AG04450 (cell line): ENCODE measurements around the gene SLC35B1. TPM values are rescaled to one million over a fixed set of nuclear protein-coding genes. Genes with fewer than 3 reads are reported as not detected.
A peak's percentile ranks its signal among the peaks of the same experiment; 100 is the strongest.
"Not testable (repeated sequence)": the region's sequence is repeated elsewhere in the genome, so short reads cannot be mapped to it uniquely, and the experiment has no call there.

ENCODE experiments used
- CTCF ChIA-PET: fragments of 300-600, 350-600 bp; formaldehyde crosslinking; extraction: SDS; loops from one replicate; lab custom pipeline; 2022; ENCODE audit warnings: antibody characterized with exemption, inconsistent platforms; lab: Charles Lee
- POLR2A ChIA-PET: fragments of 350-600 bp; formaldehyde crosslinking; extraction: SDS; loops from one replicate; lab custom pipeline; 2021; ENCODE audit warnings: antibody characterized with exemption, inconsistent platforms; lab: Yijun Ruan, JAX
- DNase-seq: peaks from one replicate; pipeline ENCODE4 v3.0.0-alpha.2; 2011; ENCODE audit warnings: low read depth, low spot score
- H3K27ac ChIP-seq: one replicate; pipeline ENCODE4 v1.5.1; 2012; ENCODE audit warnings: low read depth, low read length, control low read depth
- H3K27me3 ChIP-seq: one replicate; pipeline ENCODE4 v1.6.0; 2012; ENCODE audit warnings: low read length; ENCODE audit not compliant: control insufficient read depth, insufficient read depth
- H3K4me3 ChIP-seq: 2 replicates; pipeline ENCODE4 v1.5.1; 2011; ENCODE audit warnings: mild to moderate bottlenecking, low read depth, low read length, control low read depth
- H3K9me3 ChIP-seq: 2 replicates; pipeline ENCODE4 v1.5.1; 2012; ENCODE audit warnings: low read length; ENCODE audit not compliant: control insufficient read depth, insufficient read depth
- polyA plus RNA-seq: library from polyadenylated mRNA; depleted of rRNA; stranded (reverse); fragments of >200 nt; gene quantifications from 2 replicates; pipeline ENCODE4 v1.2.3, GENCODE V29; 2011
- TF ChIP-seq, protein P1 (sequence below): IDR thresholded peaks from 2 replicates; pipeline ENCODE4 v1.5.1; 2011; ENCODE audit warnings: low read depth, low read length, control low read depth, inconsistent platforms

Gene SLC35B1
- polyA plus RNA-seq, 1 experiment, result 99.1 TPM

DNA sequence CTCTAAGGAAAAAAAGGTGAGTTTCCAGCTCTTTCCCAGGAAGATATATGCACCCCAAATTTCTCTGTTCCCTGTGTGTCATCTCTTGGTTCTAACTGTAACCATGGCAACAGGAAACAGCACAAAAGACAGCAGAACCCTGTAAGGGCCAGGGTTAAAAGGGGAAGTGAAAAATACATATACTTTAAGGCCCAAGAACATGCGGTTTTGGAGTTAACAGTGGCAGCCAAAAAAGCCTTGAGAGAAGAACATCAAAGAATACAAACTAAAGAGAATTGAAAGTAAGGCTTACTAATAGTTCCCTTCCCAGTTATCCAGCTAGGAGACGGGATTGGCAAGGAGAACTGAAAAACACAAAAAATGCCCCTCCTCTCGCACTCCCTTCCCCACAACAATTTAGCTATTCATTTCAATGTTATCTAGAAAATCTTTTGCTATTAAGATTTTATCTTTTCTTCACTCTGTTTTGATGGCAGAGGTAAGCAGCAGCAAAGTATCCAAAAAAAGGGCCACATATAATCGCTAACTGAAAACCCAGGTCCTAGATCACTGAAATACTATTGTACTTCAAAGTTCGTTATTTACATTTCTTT lies 31.4 kb downstream of the SLC35B1 start:
- POLR2A ChIA-PET, result no interaction called here
- CTCF ChIA-PET, result interaction anchor here (0.6 to 1.5 kb wide), 3 partner anchors 79 to 340 kb away, joined by 3 to 8 read pairs (median 4); no protein-coding TSS in a partner anchor
- Histone ChIP-seq H3K27ac (no peak overlapping the region), H3K4me3 (peak overlapping the region; percentile 78), H3K9me3 (no peaks in the 10 kb centered on the region; the same call in 1 of the 2 replicates), H3K27me3 (no peaks in the 10 kb centered on the region)
- no peak for DNase-seq
- TF ChIP-seq, protein P1, sequence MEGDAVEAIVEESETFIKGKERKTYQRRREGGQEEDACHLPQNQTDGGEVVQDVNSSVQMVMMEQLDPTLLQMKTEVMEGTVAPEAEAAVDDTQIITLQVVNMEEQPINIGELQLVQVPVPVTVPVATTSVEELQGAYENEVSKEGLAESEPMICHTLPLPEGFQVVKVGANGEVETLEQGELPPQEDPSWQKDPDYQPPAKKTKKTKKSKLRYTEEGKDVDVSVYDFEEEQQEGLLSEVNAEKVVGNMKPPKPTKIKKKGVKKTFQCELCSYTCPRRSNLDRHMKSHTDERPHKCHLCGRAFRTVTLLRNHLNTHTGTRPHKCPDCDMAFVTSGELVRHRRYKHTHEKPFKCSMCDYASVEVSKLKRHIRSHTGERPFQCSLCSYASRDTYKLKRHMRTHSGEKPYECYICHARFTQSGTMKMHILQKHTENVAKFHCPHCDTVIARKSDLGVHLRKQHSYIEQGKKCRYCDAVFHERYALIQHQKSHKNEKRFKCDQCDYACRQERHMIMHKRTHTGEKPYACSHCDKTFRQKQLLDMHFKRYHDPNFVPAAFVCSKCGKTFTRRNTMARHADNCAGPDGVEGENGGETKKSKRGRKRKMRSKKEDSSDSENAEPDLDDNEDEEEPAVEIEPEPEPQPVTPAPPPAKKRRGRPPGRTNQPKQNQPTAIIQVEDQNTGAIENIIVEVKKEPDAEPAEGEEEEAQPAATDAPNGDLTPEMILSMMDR, result no peak

GRCh38 chr17:49674507-49674906 lies 33.3 kb downstream of the SLC35B1 start:
- H3K27ac ChIP-seq, result no peak overlapping the region
- TF ChIP-seq, protein P1, result no peak
- POLR2A ChIA-PET, result no interaction called here
- H3K9me3 ChIP-seq, result no peaks in the 10 kb centered on the region; the same call in 1 of the 2 replicates
- CTCF ChIA-PET, result interaction anchor here (0.8 to 1.3 kb wide), 5 partner anchors 21 to 118 kb away, joined by 3 to 6 read pairs (median 3); no protein-coding TSS in a partner anchor
- H3K4me3 ChIP-seq, result no peak overlapping the region
- DNase-seq, result no peak
- no peaks in the 10 kb centered on the region for H3K27me3 ChIP-seq

DNA sequence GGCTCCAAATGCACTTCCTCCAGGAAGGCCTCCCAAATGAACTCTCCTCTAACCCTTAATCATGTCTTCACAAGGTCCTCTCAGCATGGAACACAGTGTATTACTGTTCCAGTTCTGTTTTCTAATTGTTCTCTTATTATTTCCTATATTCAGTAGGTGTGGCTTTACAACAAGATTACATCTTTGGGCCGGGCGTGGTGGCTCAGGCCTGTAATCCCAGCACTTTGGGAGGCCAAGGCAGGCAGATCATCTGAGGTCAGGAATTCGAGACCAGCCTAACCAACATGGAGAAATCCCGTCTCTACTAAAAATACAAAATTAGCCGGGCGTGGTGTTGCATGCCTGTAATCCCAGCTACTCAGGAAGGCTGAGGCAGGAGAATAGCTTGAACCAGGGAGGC lies 34.1 kb downstream of the SLC35B1 start:
- DNase-seq, H3K27ac ChIP-seq, H3K4me3 ChIP-seq, H3K27me3 ChIP-seq, POLR2A ChIA-PET, H3K9me3 ChIP-seq: not testable (repeated sequence)
- CTCF ChIA-PET, result interaction anchor here (0.6 to 1.2 kb wide), 3 partner anchors 22 to 118 kb away, joined by 3 read pairs; no protein-coding TSS in a partner anchor

- no peak overlapping the region for H3K27ac ChIP-seq
- DNase-seq, result no peak
- ChIA-PET POLR2A (no interaction called here), CTCF (interaction anchor here (0.6 kb wide), 1 partner anchor 100 kb away, joined by 4 read pairs; no protein-coding TSS in a partner anchor)
- H3K27me3 ChIP-seq, result no peaks in the 10 kb centered on the region
- no peaks in the 10 kb centered on the region for H3K9me3 ChIP-seq
- H3K4me3 ChIP-seq, result no peak overlapping the region
- TF ChIP-seq, protein P1, result no peak
Observed at GRCh38 chr17:49670641-49671040, 37.1 kb downstream of the SLC35B1 start.

DNA sequence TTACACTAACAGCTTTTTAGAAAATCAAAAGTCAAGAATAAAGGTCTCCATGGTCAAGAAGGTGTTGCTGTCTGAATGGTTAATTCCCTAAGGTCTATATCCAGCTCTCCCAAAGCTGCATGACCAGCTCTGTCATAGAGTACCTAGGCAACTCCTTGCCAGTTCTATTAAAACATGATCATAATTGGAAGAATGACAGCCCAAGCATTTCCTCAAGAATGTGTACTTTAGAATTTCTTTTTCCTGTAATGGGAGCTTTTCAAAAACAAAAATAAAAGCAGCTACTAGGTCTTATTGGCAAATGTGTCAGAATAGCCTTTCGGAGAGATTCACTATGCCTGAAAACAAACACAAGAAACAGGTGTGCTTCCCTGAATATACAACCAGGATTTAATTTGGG lies 37.8 kb downstream of the SLC35B1 start:
- POLR2A ChIA-PET, result no interaction called here
- no peak for DNase-seq
- Histone ChIP-seq H3K9me3 (no peaks in the 10 kb centered on the region), H3K27me3 (no peaks in the 10 kb centered on the region), H3K4me3 (no peak overlapping the region), H3K27ac (no peak overlapping the region)
- TF ChIP-seq, protein P1, result no peak
- CTCF ChIA-PET, result no interaction called here
